Measurements from ENCODE around the gene TOR1AIP2.
"Not testable (repeated sequence)": the region's sequence is repeated elsewhere in the genome, so short reads cannot be mapped to it uniquely, and the experiment has no call there.

Gene TOR1AIP2

DNA sequence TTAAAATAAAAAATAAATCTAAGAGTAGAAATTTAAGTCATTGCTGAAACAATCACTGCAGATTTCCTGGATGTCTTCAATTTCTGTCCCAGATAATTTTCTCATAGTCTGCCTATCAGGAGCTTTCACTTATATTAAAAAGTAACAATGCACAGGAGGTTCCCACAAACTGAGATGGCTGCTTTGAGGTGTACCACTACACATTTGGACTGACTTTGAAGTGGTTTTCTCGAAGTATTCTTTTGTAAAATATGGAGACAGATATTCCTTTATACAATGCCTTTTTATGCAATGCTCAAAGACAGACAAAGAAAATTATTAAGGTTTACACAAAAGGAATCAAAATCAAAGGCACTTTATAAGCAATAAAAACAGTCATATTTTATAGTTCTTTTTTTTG is 24.5 kb downstream of the TOR1AIP2 start:
- in situ Hi-C loops (cut with MboI; ENCODE audit: low sequenced_read_pairs, unreplicated experiment): no loop called here
- TF ChIP-seq, protein P1, sequence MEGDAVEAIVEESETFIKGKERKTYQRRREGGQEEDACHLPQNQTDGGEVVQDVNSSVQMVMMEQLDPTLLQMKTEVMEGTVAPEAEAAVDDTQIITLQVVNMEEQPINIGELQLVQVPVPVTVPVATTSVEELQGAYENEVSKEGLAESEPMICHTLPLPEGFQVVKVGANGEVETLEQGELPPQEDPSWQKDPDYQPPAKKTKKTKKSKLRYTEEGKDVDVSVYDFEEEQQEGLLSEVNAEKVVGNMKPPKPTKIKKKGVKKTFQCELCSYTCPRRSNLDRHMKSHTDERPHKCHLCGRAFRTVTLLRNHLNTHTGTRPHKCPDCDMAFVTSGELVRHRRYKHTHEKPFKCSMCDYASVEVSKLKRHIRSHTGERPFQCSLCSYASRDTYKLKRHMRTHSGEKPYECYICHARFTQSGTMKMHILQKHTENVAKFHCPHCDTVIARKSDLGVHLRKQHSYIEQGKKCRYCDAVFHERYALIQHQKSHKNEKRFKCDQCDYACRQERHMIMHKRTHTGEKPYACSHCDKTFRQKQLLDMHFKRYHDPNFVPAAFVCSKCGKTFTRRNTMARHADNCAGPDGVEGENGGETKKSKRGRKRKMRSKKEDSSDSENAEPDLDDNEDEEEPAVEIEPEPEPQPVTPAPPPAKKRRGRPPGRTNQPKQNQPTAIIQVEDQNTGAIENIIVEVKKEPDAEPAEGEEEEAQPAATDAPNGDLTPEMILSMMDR (IDR thresholded peaks at IDR 0.05; ENCODE audit: borderline replicate concordance, control extremely low read depth, extremely low read depth, insufficient read depth, missing control alignments): no peak
- DNase-seq (ENCODE audit: low spot score): no peak

DNA sequence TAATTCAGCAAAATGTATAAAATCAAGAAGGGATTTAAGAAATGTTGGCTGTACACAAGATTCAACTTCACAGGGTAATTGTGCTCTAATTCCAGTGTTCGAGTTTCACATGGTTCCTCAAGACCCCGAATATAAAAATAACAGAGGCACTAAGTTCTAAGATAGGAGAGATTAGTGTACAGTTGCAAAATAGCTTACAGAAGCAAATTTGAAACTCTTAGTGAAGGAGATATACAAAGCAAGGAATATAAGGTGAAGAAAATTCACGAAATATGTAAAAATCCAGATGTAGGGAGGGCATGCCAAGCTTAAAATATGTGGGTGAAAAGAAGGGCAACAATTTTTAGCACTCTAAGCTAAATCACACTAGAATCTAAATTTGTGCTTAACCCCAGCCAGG is 29.4 kb downstream of the TOR1AIP2 start:
- in situ Hi-C loops (cut with MboI; ENCODE audit: low sequenced_read_pairs, unreplicated experiment): no loop called here
- TF ChIP-seq, protein P1 (IDR thresholded peaks at IDR 0.05; ENCODE audit: borderline replicate concordance, control extremely low read depth, extremely low read depth, insufficient read depth, missing control alignments): no peak
- no peak for DNase-seq (ENCODE audit: low spot score)

DNA sequence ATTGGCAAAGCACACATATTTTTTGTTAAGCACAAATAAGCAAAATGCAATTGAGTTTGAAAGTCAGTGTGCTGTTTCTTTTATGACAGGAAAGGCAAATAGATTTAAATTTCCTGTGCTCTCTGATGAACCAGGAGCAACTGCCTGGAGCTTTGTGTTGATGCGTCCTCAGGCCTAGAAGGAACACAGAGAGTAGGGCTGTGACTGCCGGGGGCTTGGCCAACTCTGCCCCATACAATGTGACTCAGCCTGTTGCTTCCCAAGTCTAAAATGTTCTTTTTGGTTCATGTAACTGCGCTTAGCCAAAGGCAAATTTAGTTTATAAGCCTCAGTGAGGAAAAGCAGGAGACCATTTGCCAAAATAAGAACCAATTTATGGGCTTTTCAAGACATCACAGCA is 37.5 kb downstream of the TOR1AIP2 start:
- no peak for DNase-seq (ENCODE audit: low spot score)
- in situ Hi-C loops (cut with MboI; ENCODE audit: low sequenced_read_pairs, unreplicated experiment): no loop called here
- TF ChIP-seq, protein P1 (IDR thresholded peaks at IDR 0.05; ENCODE audit: borderline replicate concordance, control extremely low read depth, extremely low read depth, insufficient read depth, missing control alignments): no peak

DNA sequence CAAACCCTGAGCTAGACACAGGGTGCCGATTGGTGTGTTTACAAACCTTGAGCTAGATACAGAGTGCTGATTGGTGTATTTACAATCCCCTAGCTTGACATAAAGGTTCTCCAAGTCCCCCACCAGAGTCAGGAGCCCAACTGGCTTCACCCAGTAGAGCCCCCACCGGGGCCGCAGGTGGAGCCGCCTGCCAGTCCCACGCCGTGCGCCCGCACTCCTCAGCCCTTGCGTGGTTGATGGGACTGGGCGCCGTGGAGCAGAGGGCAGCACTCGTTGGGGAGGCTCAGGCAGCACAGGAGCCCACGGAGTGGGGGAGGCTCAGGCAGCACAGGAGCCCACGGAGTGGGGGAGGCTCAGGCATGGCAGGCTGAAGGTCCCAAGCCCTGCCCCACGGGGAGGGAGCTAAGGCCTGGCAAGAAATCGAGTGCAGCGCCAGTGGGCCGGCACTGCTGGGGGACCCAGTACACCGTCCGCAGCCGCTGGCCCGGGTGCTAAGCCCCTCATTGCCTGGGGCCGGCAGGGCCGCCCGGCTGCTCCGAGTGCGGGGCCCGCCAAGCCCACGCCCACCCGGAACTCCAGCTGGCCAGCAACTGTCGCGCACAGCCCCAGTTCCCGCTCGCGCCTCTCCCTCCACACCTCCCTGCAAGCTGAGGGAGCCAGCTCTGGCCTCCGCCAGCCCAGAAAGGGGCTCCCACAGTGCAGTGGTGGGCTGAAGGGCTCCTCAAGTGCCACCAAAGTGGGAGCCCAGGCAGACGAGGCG is 40.7 kb downstream of the TOR1AIP2 start:
- in situ Hi-C loops (cut with MboI; ENCODE audit: low sequenced_read_pairs, unreplicated experiment): not testable (repeated sequence)

DNA sequence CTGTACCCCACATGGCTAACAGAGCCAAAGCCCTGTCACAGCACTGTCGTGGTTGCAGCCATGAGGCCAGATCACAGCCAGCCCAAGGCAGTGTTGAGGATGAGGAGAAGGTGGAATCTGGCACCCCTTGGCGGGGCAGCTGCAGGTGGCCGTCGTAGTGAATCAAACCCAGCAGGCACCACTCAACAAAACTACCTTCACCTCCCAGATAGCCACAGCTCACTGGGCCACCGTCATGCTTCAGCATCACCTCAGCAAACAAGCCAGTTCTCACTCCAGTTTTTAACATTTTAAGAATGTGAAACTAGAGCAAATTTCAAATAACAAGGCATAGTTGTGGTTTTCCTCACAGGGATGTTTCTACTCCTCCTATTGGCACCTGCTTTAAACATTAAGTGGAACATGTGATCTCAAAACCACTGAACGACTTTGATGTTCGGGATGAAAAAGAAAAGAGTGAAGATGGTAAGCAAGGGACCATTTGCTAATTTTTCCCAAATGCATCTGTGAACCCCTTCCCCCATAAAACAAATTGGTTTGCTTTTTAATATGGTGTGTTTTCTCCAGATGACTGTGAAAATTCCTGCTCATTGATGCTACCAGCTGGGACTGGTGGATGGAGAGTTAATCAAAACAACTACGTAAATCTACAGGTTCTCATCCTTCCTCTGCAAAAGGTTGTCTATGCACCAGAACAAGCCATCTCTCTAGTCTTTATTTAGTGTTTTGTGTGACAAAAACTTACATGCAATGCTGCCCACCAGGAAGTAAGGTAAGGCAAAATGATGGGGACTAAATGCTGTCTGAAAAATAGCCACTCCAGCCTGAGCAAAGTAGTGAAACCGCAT is 45.5 kb downstream of the TOR1AIP2 start:
- TF ChIP-seq, protein P1 (IDR thresholded peaks at IDR 0.05; ENCODE audit: borderline replicate concordance, control extremely low read depth, extremely low read depth, insufficient read depth, missing control alignments): no peak
- in situ Hi-C loops (cut with MboI; ENCODE audit: low sequenced_read_pairs, unreplicated experiment): no loop called here
- DNase-seq (ENCODE audit: low spot score): no peak

More for the DNA sequence above, 40.7 kb downstream of the TOR1AIP2 start:
- not testable (repeated sequence) for DNase-seq (ENCODE audit: low spot score)

DNA sequence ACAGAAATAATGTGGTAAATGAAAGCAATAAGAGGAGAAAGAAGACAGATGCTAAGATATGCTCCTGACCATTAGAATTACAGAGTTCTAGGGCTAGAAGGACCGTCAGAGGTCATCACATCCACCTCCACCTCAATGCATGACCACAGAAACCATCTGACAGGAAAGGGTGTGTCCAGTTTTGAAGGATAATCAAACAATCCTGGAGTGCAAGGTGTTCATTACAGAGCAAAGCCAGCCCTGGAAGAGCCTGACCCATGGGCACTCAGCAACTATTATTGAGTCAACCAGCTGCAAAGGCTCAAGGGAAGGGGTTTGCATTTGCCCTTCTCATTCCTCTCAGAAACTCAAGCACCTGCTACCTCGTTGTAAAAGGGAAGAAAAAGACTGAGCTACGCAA is 46.4 kb downstream of the TOR1AIP2 start:
- TF ChIP-seq, protein P1 (IDR thresholded peaks at IDR 0.05; ENCODE audit: borderline replicate concordance, control extremely low read depth, extremely low read depth, insufficient read depth, missing control alignments): no peak

More for the DNA sequence above, 46.4 kb downstream of the TOR1AIP2 start:
- DNase-seq (ENCODE audit: low spot score): no peak
- in situ Hi-C loops (cut with MboI; ENCODE audit: low sequenced_read_pairs, unreplicated experiment): no loop called here
